HEK293 (cell line): ENCODE data around the gene C19orf25.

Experiments
- BCL11B ChIP-seq: fragments of 450-650 bp; formaldehyde crosslinking; IDR thresholded peaks from 2 replicates; pipeline ENCODE4 v1.5.1; 2016; ENCODE audit warnings: low read depth, missing biosample characterization, missing genetic modification characterization
- EGR2 ChIP-seq: fragments of 450-650 bp; formaldehyde crosslinking; IDR thresholded peaks from 2 replicates; pipeline ENCODE4 v1.5.1; 2016; ENCODE audit warnings: low read depth, missing biosample characterization, missing genetic modification characterization
- GFI1B ChIP-seq: fragments of 450-650 bp; formaldehyde crosslinking; IDR thresholded peaks from 2 replicates; pipeline ENCODE4 v1.5.1; 2016; ENCODE audit warnings: missing biosample characterization, missing genetic modification characterization
- GLI4 ChIP-seq: fragments of 450-650 bp; formaldehyde crosslinking; IDR thresholded peaks from 2 replicates; pipeline ENCODE4 v1.5.1; 2016; ENCODE audit warnings: missing biosample characterization, missing genetic modification characterization
- GLIS1 ChIP-seq: fragments of 450-650 bp; formaldehyde crosslinking; IDR thresholded peaks from 2 replicates; pipeline ENCODE4 v1.5.1; 2016; ENCODE audit warnings: missing biosample characterization, missing genetic modification characterization
- KLF1 ChIP-seq: fragments of 450-650 bp; formaldehyde crosslinking; IDR thresholded peaks from 2 replicates; pipeline ENCODE4 v1.5.1; 2016; ENCODE audit warnings: missing biosample characterization, missing genetic modification characterization
- KLF10 ChIP-seq: fragments of 450-650 bp; IDR thresholded peaks from 2 replicates; pipeline ENCODE4 v1.5.1; 2018; ENCODE audit warnings: missing biosample characterization, mild to moderate bottlenecking, missing genetic modification characterization
- KLF16 ChIP-seq: fragments of 450-650 bp; formaldehyde crosslinking; IDR thresholded peaks from 2 replicates; pipeline ENCODE4 v1.5.1; 2017; ENCODE audit warnings: missing biosample characterization, missing genetic modification characterization
- KLF9 ChIP-seq: fragments of 450-650 bp; formaldehyde crosslinking; IDR thresholded peaks from 2 replicates; pipeline ENCODE4 v1.5.1; 2016; ENCODE audit warnings: missing biosample characterization, missing genetic modification characterization, low read depth
- OVOL3 ChIP-seq: fragments of 450-650 bp; formaldehyde crosslinking; IDR thresholded peaks from 2 replicates; pipeline ENCODE4 v1.5.1; 2016; ENCODE audit warnings: missing biosample characterization, missing genetic modification characterization
- SP3 ChIP-seq: fragments of 450-650 bp; formaldehyde crosslinking; IDR thresholded peaks from 2 replicates; pipeline ENCODE4 v1.5.1; 2016; ENCODE audit warnings: missing biosample characterization, missing genetic modification characterization
- ZBTB48 ChIP-seq: fragments of 450-650 bp; formaldehyde crosslinking; IDR thresholded peaks from 2 replicates; pipeline ENCODE4 v1.5.1; 2016; ENCODE audit warnings: missing biosample characterization, missing genetic modification characterization
- ZEB2 ChIP-seq: fragments of 450-650 bp; formaldehyde crosslinking; IDR thresholded peaks from 2 replicates; pipeline ENCODE4 v1.5.1; 2016; ENCODE audit warnings: missing biosample characterization, missing genetic modification characterization
- ZFHX2 ChIP-seq: fragments of 450-650 bp; formaldehyde crosslinking; conservative IDR thresholded peaks from 2 replicates; pipeline ENCODE4 v1.5.1; 2016; ENCODE audit warnings: missing biosample characterization, missing genetic modification characterization
- ZFP69B ChIP-seq: fragments of 450-650 bp; formaldehyde crosslinking; IDR thresholded peaks from 2 replicates; pipeline ENCODE4 v1.5.1; 2016; ENCODE audit warnings: missing biosample characterization, missing genetic modification characterization
- ZNF155 ChIP-seq: fragments of 450-650 bp; formaldehyde crosslinking; IDR thresholded peaks from 2 replicates; pipeline ENCODE4 v1.5.1; 2016; ENCODE audit warnings: missing biosample characterization, missing genetic modification characterization
- ZNF280D ChIP-seq: fragments of 450-650 bp; formaldehyde crosslinking; IDR thresholded peaks from 2 replicates; pipeline ENCODE4 v1.5.1; 2016; ENCODE audit warnings: missing biosample characterization, missing genetic modification characterization
- ZNF335 ChIP-seq: fragments of 450-650 bp; formaldehyde crosslinking; conservative IDR thresholded peaks from 2 replicates; pipeline ENCODE4 v1.5.1; 2016; ENCODE audit warnings: missing biosample characterization, missing genetic modification characterization
- ZNF391 ChIP-seq: fragments of 450-650 bp; formaldehyde crosslinking; IDR thresholded peaks from 2 replicates; pipeline ENCODE4 v1.5.1; 2016; ENCODE audit warnings: low read depth, missing biosample characterization, missing genetic modification characterization, borderline replicate concordance
- ZNF394 ChIP-seq: fragments of 450-650 bp; formaldehyde crosslinking; IDR thresholded peaks from 2 replicates; pipeline ENCODE4 v1.5.1; 2016; ENCODE audit warnings: missing biosample characterization, missing genetic modification characterization, mild to moderate bottlenecking, moderate library complexity, borderline replicate concordance
- ZNF529 ChIP-seq: fragments of 450-650 bp; formaldehyde crosslinking; IDR thresholded peaks from 2 replicates; pipeline ENCODE4 v1.5.1; 2017; ENCODE audit warnings: missing genetic modification characterization, missing biosample characterization; ENCODE audit not compliant: insufficient replicate concordance
- ZNF677 ChIP-seq: fragments of 450-650 bp; IDR thresholded peaks from 2 replicates; pipeline ENCODE4 v1.5.0; 2018; ENCODE audit warnings: missing biosample characterization, mild to moderate bottlenecking, missing genetic modification characterization, moderate library complexity
- ZSCAN30 ChIP-seq: fragments of 450-650 bp; IDR thresholded peaks from 2 replicates; pipeline ENCODE4 v1.5.1; 2018; ENCODE audit warnings: missing biosample characterization, mild to moderate bottlenecking, missing genetic modification characterization, moderate library complexity
- TF ChIP-seq, protein P1 (sequence below): fragments of 450-650 bp; formaldehyde crosslinking; IDR thresholded peaks from 2 replicates; pipeline ENCODE4 v1.5.1; 2016; ENCODE audit warnings: missing biosample characterization, missing genetic modification characterization
- TF ChIP-seq, protein P2 (sequence below): fragments of 450-650 bp; formaldehyde crosslinking; IDR thresholded peaks from 2 replicates; pipeline ENCODE4 v1.5.1; 2016; ENCODE audit warnings: missing biosample characterization, missing genetic modification characterization
- TF ChIP-seq, protein P3 (sequence below): fragments of 450-650 bp; formaldehyde crosslinking; IDR thresholded peaks from 2 replicates; pipeline ENCODE4 v1.5.1; 2016; ENCODE audit warnings: missing biosample characterization, missing genetic modification characterization
- TF ChIP-seq, protein P4 (sequence below): fragments of 450-650 bp; formaldehyde crosslinking; IDR thresholded peaks from 2 replicates; pipeline ENCODE4 v1.5.1; 2017; ENCODE audit warnings: missing biosample characterization, missing genetic modification characterization

C19orf25 gene

DNA sequence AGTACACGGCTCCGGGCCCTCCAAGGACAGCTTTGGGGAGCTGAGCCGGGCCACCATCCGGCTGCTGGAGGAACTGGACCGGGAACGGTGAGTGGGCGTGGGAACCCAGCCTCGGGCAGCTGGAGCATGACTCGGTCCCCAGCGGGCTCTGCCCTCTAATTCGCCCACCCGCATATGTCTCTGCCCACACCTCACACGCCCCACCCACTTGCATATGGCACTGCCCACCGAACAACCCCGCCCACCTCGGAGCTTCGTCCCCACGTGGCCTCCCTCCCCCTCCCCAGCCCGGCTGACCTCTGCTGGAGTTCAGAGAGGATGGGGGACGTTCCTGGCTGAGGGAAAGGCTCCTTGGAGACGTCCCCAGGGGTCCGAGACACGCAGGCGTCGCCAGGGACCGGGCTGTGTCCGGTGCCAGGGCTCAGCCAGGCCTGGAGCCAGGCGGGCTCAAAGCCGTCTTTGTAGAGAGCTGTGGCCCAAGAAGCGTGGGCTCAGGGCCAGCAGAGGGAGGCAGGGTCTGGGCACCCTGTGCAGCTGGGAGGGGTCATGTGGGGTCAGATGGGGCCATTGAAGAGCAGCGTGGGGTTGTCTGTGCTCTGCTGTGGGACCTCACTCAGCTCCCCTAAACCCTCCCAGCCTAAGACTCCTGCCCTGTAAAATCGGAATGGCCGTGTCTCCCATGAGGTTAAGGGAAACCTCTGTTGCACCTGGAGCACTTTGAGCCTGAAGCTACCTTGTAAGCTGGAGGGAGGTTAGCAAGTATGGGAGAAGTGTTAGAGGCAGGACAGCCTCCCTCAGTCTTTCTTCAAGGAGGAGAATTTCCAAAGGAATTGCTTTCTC lies 25.3 kb downstream of the C19orf25 start (continued):
- 0 out of 2 replicates have a peak, but pooled peaks have one; percentile 14 for TF ChIP-seq ZSCAN30
- TF ChIP-seq GFI1B (tag by site-specific recombination) = no peak
- peak; percentile 22; the same call in 1 of the 2 replicates for TF ChIP-seq KLF16
- TF ChIP-seq KLF9 (tag by site-specific recombination) = peak; percentile 92
- TF ChIP-seq KLF10 (tag by site-specific recombination) = 0 out of 2 replicates have a peak, but pooled peaks have one; percentile 10
- TF ChIP-seq, protein P1, sequence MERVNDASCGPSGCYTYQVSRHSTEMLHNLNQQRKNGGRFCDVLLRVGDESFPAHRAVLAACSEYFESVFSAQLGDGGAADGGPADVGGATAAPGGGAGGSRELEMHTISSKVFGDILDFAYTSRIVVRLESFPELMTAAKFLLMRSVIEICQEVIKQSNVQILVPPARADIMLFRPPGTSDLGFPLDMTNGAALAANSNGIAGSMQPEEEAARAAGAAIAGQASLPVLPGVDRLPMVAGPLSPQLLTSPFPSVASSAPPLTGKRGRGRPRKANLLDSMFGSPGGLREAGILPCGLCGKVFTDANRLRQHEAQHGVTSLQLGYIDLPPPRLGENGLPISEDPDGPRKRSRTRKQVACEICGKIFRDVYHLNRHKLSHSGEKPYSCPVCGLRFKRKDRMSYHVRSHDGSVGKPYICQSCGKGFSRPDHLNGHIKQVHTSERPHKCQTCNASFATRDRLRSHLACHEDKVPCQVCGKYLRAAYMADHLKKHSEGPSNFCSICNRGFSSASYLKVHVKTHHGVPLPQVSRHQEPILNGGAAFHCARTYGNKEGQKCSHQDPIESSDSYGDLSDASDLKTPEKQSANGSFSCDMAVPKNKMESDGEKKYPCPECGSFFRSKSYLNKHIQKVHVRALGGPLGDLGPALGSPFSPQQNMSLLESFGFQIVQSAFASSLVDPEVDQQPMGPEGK = peak; percentile 48
- TF ChIP-seq KLF1 = peak; percentile 54
- peak; percentile 55 for TF ChIP-seq ZNF335 (tag by site-specific recombination)
- no peak for TF ChIP-seq ZNF391 (tag by site-specific recombination)
- peak; percentile 17; the same call in 1 of the 2 replicates for TF ChIP-seq ZNF280D (tag by site-specific recombination)
- TF ChIP-seq ZEB2 (tag by site-specific recombination) = no peak; the same call in 1 of the 2 replicates
- TF ChIP-seq GLIS1 (tag by site-specific recombination) = peak; percentile 80
- TF ChIP-seq SP3 (tag by site-specific recombination) = peak; percentile 70
- no peak for TF ChIP-seq OVOL3 (tag by site-specific recombination)
- TF ChIP-seq ZFHX2 (tag by site-specific recombination) = peak; percentile 99
- no peak for TF ChIP-seq ZNF155 (tag by site-specific recombination)
- no peak for TF ChIP-seq ZFP69B (tag by site-specific recombination)
- TF ChIP-seq, protein P2, sequence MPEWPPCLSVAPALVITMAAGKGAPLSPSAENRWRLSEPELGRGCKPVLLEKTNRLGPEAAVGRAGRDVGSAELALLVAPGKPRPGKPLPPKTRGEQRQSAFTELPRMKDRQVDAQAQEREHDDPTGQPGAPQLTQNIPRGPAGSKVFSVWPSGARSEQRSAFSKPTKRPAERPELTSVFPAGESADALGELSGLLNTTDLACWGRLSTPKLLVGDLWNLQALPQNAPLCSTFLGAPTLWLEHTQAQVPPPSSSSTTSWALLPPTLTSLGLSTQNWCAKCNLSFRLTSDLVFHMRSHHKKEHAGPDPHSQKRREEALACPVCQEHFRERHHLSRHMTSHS (tag by site-specific recombination) = no peak
- TF ChIP-seq EGR2 (tag by site-specific recombination) = peak; percentile 97
- TF ChIP-seq, protein P3, sequence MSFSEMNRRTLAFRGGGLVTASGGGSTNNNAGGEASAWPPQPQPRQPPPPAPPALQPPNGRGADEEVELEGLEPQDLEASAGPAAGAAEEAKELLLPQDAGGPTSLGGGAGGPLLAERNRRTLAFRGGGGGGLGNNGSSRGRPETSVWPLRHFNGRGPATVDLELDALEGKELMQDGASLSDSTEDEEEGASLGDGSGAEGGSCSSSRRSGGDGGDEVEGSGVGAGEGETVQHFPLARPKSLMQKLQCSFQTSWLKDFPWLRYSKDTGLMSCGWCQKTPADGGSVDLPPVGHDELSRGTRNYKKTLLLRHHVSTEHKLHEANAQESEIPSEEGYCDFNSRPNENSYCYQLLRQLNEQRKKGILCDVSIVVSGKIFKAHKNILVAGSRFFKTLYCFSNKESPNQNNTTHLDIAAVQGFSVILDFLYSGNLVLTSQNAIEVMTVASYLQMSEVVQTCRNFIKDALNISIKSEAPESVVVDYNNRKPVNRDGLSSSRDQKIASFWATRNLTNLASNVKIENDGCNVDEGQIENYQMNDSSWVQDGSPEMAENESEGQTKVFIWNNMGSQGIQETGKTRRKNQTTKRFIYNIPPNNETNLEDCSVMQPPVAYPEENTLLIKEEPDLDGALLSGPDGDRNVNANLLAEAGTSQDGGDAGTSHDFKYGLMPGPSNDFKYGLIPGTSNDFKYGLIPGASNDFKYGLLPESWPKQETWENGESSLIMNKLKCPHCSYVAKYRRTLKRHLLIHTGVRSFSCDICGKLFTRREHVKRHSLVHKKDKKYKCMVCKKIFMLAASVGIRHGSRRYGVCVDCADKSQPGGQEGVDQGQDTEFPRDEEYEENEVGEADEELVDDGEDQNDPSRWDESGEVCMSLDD (tag by site-specific recombination) = no peak
- TF ChIP-seq ZNF529 (tag by site-specific recombination) = no peak
- peak; percentile 27; the same call in 1 of the 2 replicates for TF ChIP-seq ZNF394
- 0 out of 2 replicates have a peak, but pooled peaks have one; percentile 43 for TF ChIP-seq BCL11B (tag by site-specific recombination)
- TF ChIP-seq, protein P4, sequence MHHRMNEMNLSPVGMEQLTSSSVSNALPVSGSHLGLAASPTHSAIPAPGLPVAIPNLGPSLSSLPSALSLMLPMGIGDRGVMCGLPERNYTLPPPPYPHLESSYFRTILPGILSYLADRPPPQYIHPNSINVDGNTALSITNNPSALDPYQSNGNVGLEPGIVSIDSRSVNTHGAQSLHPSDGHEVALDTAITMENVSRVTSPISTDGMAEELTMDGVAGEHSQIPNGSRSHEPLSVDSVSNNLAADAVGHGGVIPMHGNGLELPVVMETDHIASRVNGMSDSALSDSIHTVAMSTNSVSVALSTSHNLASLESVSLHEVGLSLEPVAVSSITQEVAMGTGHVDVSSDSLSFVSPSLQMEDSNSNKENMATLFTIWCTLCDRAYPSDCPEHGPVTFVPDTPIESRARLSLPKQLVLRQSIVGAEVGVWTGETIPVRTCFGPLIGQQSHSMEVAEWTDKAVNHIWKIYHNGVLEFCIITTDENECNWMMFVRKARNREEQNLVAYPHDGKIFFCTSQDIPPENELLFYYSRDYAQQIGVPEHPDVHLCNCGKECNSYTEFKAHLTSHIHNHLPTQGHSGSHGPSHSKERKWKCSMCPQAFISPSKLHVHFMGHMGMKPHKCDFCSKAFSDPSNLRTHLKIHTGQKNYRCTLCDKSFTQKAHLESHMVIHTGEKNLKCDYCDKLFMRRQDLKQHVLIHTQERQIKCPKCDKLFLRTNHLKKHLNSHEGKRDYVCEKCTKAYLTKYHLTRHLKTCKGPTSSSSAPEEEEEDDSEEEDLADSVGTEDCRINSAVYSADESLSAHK = no peak
- TF ChIP-seq GLI4 (tag by site-specific recombination) = no peak
- peak; percentile 88 for TF ChIP-seq ZBTB48 (tag by site-specific recombination)
- TF ChIP-seq ZNF677 = no peak
